Measurements from ENCODE around the gene NRXN3. TPM values are rescaled to one million over a fixed set of nuclear protein-coding genes. Genes with fewer than 3 reads are reported as not detected.

Gene NRXN3
- total RNA-seq, 2 donors from 2014 or later, result 1.2 to 7.8 TPM

DNA sequence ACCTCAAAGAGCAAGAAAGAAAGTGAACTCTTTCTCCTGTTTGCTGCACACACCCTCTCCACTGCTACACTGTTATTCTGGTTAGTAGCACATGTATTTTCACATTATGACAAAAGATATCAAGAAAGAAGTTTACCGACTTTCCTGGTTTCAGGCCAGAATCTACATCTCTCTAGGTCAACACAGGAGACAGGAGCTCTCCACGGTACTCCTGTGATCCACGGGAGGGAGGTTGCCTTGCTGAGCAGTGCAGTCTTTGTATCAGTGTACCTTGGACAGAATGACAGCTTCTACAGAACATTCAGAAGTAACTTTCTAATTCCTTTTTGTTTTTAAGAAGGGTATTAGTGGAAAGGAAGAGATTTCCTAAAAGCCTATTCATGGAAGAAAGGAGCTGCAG is 805.6 kb downstream of the NRXN3 start:
- H3K4me1 ChIP-seq, result no peaks in the 10 kb centered on the region
- TF ChIP-seq, protein P1, sequence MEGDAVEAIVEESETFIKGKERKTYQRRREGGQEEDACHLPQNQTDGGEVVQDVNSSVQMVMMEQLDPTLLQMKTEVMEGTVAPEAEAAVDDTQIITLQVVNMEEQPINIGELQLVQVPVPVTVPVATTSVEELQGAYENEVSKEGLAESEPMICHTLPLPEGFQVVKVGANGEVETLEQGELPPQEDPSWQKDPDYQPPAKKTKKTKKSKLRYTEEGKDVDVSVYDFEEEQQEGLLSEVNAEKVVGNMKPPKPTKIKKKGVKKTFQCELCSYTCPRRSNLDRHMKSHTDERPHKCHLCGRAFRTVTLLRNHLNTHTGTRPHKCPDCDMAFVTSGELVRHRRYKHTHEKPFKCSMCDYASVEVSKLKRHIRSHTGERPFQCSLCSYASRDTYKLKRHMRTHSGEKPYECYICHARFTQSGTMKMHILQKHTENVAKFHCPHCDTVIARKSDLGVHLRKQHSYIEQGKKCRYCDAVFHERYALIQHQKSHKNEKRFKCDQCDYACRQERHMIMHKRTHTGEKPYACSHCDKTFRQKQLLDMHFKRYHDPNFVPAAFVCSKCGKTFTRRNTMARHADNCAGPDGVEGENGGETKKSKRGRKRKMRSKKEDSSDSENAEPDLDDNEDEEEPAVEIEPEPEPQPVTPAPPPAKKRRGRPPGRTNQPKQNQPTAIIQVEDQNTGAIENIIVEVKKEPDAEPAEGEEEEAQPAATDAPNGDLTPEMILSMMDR (IDR thresholded peaks at IDR 0.05), result no peak
- no peak overlapping the region for H3K9ac ChIP-seq (ENCODE audit: low read depth in 2 of 2, low read length in 2 of 2)
- H3K27ac ChIP-seq, result no peak overlapping the region
- no peak for DNase-seq
- no peaks in the 10 kb centered on the region for H3K9me3 ChIP-seq
- no peaks in the 10 kb centered on the region for H3K27me3 ChIP-seq
- H3K36me3 ChIP-seq, result no peaks in the 10 kb centered on the region
- no peak overlapping the region for H3K4me3 ChIP-seq
- intact Hi-C loops (cut with DNase I), result loop anchor here (10.0 kb wide), 1 partner anchor 1229 kb away; no protein-coding TSS in a partner anchor

DNA sequence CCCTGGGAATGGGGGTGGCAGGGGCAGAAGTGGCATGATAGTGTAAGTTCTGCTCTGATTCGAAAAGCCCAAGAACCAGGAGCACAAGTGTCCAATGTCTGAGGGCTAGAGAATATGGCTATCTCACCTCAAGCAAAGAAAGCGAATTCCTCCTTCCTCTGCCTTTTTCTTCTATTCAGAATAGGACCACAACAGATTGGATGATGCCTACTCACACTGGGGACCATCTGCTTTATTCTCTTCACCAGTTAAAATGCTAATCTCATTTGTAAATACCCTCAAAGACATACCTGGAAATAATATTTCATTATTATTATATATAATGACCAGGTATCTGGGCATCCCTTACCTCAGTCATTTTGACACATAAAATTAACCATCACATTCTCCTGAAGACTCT is 808.7 kb downstream of the NRXN3 start:
- Histone ChIP-seq H3K9ac (ENCODE audit: low read depth in 2 of 2, low read length in 2 of 2) (no peak overlapping the region), H3K36me3 (no peaks in the 10 kb centered on the region), H3K4me3 (no peak overlapping the region), H3K4me1 (no peaks in the 10 kb centered on the region), H3K27me3 (no peaks in the 10 kb centered on the region), H3K27ac (no peak overlapping the region), H3K9me3 (no peaks in the 10 kb centered on the region)
- no peak for DNase-seq
- TF ChIP-seq, protein P1 (IDR thresholded peaks at IDR 0.05), result no peak
- intact Hi-C loops (cut with DNase I), result loop anchor here (10.0 kb wide), 1 partner anchor 1226 kb away; no protein-coding TSS in a partner anchor

DNA sequence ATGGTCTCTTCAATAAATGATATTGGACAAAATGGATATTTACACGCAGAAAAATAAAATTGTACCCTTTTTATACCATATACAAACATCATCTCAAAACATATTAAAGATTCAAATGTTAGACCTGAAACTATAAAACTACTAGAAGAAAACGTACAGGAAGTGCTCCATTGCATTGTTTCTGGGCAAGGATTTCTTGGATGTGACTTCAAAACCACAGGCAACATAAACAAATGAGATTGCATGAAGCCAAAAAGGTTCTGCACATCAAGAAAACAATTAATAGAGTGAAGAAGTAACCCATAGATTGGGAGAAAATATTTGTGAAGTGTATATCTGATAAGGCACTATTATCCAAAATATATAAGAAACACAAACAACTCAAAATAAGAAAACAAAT is 812.4 kb downstream of the NRXN3 start:
- no peak overlapping the region for H3K4me3 ChIP-seq
- TF ChIP-seq, protein P1 (IDR thresholded peaks at IDR 0.05), result no peak
- no peaks in the 10 kb centered on the region for H3K9me3 ChIP-seq
- no peak overlapping the region for H3K9ac ChIP-seq (ENCODE audit: low read depth in 2 of 2, low read length in 2 of 2)
- no peak for DNase-seq
- H3K27ac ChIP-seq, result no peak overlapping the region
- H3K27me3 ChIP-seq, result no peaks in the 10 kb centered on the region
- H3K36me3 ChIP-seq, result no peaks in the 10 kb centered on the region
- no peaks in the 10 kb centered on the region for H3K4me1 ChIP-seq
- intact Hi-C loops (cut with DNase I), result no loop called here

DNA sequence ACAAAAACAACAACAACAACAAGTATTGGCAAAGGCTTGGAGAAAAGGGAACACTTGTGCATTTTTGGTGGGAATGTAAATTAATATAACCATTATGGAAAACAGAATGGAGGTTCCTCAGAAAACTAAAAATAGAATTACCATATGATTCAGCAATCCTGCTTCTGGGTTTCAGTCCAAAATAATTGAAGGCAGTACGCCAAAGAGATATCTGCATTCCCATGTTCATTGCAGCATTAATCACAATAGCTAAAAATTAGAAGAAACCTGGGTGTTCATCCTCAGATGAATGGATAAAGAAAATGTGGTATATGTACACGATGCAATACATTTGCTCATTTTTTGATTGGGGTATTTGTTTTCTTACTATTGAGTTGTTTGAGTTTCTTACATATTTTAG is 813.0 kb downstream of the NRXN3 start:
- H3K27me3 ChIP-seq, result no peaks in the 10 kb centered on the region
- no peak overlapping the region for H3K4me3 ChIP-seq
- no peaks in the 10 kb centered on the region for H3K9me3 ChIP-seq
- no peak for DNase-seq
- no peak overlapping the region for H3K27ac ChIP-seq
- no peaks in the 10 kb centered on the region for H3K4me1 ChIP-seq
- H3K9ac ChIP-seq (ENCODE audit: low read depth in 2 of 2, low read length in 2 of 2), result no peak overlapping the region
- intact Hi-C loops (cut with DNase I), result no loop called here
- H3K36me3 ChIP-seq, result no peaks in the 10 kb centered on the region
- TF ChIP-seq, protein P1 (IDR thresholded peaks at IDR 0.05), result no peak

DNA sequence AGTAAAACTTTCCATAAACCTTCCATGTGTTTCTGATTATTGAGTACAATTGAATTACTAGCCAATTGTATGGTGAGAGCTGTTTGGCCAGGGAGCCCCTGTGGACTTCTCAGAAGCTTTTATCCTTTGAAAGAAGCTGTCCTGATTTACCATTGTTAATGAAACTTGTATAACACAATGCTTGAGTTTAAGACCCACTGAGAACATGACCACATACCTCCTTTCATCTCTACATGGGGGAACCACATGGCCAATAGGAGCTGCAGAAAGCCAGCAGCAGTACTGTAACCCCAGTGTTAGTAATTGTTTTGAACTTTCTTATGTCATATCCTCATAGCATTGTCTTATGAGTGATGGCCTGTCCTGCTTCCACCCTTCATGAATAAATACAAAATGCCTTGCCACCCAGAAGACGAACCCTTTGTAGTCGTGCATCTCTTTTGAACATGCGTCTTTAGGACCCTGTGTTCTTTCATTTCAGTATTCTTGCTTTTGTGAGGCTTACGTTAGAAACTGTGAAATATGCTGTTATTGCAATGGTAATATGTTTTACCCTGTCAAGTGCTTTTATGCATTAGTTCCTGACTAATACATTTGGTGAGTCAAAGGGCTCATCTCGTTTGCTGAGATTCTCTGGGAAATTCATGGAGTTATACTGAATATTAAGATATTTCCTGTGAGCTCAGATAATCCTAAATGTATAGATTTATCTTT is 815.7 kb downstream of the NRXN3 start:
- Histone ChIP-seq H3K4me3 (no peak overlapping the region), H3K27me3 (no peaks in the 10 kb centered on the region), H3K4me1 (no peaks in the 10 kb centered on the region), H3K27ac (no peak overlapping the region), H3K36me3 (no peaks in the 10 kb centered on the region), H3K9me3 (no peaks in the 10 kb centered on the region), H3K9ac (ENCODE audit: low read depth in 2 of 2, low read length in 2 of 2) (no peak overlapping the region)
- TF ChIP-seq, protein P1 (IDR thresholded peaks at IDR 0.05), result no peak
- DNase-seq, result no peak
- intact Hi-C loops (cut with DNase I), result no loop called here

All from colonic mucosa (tissue), 4 donors.